IPS DF 6.9 (cell line): ENCODE data around the gene RHOF.

Experiments used
- DNase-seq: peaks from one replicate; pipeline ENCODE4 v3.0.0-alpha.2; 2013; ENCODE audit warnings: low read depth, low spot score
- H3K27ac ChIP-seq: one replicate; pipeline ENCODE4 v1.5.1; 2013; ENCODE audit warnings: low read length, control low read depth
- H3K27me3 ChIP-seq: 2 replicates; pipeline ENCODE4 v1.6.1; 2013; ENCODE audit warnings: mild to moderate bottlenecking, low read length; ENCODE audit not compliant: control insufficient read depth, insufficient read depth
- H3K36me3 ChIP-seq: 2 replicates; pipeline ENCODE4 v1.6.1; 2013; ENCODE audit warnings: low read length; ENCODE audit not compliant: control insufficient read depth, insufficient read depth
- H3K4me1 ChIP-seq: 2 replicates; pipeline ENCODE4 v1.6.1; 2013; ENCODE audit warnings: low read length; ENCODE audit not compliant: control insufficient read depth, insufficient read depth
- H3K4me3 ChIP-seq: 2 replicates; pipeline ENCODE4 v1.5.1; 2013; ENCODE audit warnings: mild to moderate bottlenecking, low read length
- H3K9me3 ChIP-seq: 2 replicates; pipeline ENCODE4 v1.6.1; 2013; ENCODE audit warnings: low read length, inconsistent platforms; ENCODE audit not compliant: control insufficient read depth, insufficient read depth
- WGBS: extraction: QIAGEN DNeasy Blood & Tissue Kit; methylation state at CpG from one replicate; pipeline ENCODE4 v1.1.7; 2013; ENCODE audit warnings: mixed read lengths, missing lambda C conversion rate; ENCODE audit not compliant: insufficient read length, insufficient coverage; 5-methylcytosine and 5-hydroxymethylcytosine counted together

The RHOF gene

DNA sequence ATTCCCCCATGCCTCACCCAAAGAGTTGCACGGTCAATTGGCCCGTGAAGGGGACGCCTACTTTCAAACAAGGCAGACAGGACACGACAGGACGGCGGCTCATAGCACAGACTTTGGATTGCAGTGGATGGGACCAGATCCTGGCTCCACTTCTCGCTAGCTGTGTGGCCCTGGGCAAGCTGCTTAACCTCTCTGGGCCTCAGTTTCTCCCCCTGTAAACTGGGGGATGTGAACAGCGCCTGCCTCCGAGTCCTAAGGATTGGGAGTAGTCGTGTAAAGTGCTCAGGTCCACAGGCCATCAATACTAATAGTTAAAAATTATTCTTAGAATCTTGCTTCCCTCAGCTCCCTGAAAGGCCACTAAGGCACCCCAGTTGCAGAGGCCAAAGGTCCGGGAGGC, 13.1 kb downstream of the RHOF start:
- Histone ChIP-seq H3K4me3 (no peak overlapping the region), H3K9me3 (no peaks in the 10 kb centered on the region), H3K27ac (no peak overlapping the region), H3K27me3 (no peaks in the 10 kb centered on the region), H3K4me1 (no peaks in the 10 kb centered on the region), H3K36me3 (no peaks in the 10 kb centered on the region)
- no peak for DNase-seq
- no CpG with 5 or more reads among the region's 11 CpGs for WGBS

DNA sequence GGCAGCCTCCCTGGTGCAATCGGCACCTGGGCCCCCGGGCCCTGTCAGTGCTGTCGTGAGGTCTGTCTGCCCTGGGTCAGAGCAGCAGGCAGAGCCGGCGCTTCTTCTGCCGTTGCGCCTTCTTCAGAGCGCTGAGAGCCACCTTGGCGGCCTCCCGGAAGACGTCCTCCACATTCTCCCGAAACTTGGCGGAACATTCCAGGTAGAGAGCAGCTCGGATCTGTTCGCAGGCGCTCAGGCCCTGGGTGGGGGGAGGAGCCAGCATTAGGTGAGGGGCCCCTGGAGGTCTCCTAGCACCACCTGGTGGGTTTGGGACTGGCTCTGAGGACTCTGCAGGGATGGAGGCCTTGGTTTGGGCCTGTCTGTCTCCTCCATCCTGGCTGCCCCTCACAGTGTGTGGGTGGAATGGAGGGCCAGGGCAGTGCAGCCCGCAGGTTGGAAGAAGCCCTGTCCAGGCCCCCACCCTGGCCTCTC, 14.0 kb downstream of the RHOF start:
- WGBS = no CpG with 5 or more reads among the region's 17 CpGs
- H3K9me3 ChIP-seq = no peaks in the 10 kb centered on the region
- H3K27ac ChIP-seq = no peak overlapping the region
- H3K4me1 ChIP-seq = peaks cover 5% of the 10 kb centered on the region
- no peaks in the 10 kb centered on the region for H3K27me3 ChIP-seq
- no peak for DNase-seq
- no peaks in the 10 kb centered on the region for H3K36me3 ChIP-seq
- H3K4me3 ChIP-seq = no peak overlapping the region

DNA sequence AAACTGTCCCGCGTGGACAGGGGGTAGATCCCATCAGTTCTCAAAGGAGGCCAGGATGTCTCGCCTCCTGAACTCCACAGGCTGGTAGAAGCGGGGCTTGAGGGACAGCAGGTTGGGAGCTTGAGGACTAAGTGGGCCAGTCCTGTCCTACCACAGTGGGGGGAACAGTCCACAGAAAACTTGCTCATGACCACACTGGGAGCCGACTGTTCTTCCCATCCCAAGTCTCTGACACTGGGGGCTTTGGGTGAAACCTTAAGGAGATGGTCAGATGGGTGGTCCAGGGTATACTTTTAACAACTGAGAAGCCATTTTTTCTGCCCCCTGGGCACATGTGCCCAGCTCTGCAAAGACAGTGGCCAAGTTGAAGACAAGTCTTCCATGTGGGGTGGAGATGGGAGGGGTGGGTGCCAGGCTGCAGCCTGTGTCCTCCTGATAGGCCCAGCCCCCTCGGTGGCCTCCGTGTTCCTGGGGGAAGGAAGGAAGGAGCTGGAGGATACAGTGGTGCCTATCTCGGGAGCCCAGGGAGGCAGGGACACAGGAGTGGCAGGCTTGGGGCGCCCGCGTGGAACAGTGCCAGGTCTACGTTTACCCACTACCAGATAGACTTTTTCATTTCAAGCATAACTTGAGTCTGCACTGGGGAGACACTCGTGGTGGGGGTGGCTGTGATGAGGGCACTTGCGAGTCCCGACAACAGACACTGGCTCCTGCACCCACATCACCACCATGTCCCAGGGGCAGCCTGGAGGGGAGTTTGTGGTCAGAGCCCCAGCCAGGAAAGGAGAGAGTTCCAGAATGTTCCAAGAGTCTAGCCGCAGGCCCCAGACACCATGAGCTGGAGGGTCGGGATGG, 14.7 kb downstream of the RHOF start:
- DNase-seq = no peak
- WGBS = no CpG with 5 or more reads among the region's 17 CpGs
- Histone ChIP-seq H3K9me3 (no peaks in the 10 kb centered on the region), H3K4me3 (no peak overlapping the region), H3K27me3 (no peaks in the 10 kb centered on the region), H3K36me3 (no peaks in the 10 kb centered on the region), H3K4me1 (peaks cover 5% of the 10 kb centered on the region), H3K27ac (no peak overlapping the region)

DNA sequence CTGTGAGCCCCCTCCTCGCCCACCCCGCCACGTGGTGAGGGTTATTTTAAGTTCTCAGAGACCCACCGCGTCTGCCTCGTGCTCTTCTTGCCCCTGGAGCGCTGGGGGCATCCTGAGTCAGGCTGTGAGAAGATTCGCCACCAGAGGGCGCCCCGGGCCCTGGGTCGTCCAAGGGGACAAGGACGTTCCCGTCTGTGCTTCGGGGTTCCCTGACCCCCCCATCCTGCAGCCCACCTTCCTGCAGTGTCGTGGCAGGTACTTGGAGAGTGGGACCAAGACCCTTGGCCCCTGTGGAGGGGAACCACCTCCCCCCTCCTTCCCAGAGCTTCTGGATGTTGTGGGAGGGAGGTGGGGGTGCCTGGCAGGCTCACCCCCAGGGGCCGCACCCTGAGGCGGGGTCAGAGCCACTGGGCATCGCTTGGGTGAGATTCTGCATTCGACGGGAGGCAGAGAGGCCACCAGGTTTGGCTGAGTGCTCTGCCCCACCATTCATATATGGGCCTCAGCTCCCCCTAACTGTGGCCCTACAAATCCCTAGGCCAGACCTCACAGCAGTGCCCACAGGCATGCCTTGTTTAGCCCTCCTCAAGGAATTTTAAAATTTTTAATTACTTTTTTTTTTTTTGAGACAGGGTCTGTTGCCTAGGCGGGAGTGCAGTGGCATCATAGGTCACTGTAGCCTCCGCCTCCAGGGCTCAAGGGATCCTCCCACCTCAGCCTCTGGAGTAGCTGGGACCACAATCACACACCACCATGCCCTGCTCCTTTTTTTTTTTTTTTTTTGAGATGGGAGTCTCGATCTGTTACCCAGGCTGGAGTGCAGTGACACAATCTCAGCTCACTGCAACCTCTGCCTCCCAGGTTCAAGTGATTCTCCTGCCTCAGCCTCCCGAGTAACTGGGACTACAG, 17.0 kb downstream of the RHOF start:
- Histone ChIP-seq H3K36me3 (no peaks in the 10 kb centered on the region), H3K4me3 (no peak overlapping the region), H3K4me1 (peaks cover 10% of the 10 kb centered on the region), H3K9me3 (no peaks in the 10 kb centered on the region), H3K27me3 (no peaks in the 10 kb centered on the region), H3K27ac (no peak overlapping the region)
- DNase-seq = no peak
- WGBS = no CpG with 5 or more reads among the region's 24 CpGs

DNA sequence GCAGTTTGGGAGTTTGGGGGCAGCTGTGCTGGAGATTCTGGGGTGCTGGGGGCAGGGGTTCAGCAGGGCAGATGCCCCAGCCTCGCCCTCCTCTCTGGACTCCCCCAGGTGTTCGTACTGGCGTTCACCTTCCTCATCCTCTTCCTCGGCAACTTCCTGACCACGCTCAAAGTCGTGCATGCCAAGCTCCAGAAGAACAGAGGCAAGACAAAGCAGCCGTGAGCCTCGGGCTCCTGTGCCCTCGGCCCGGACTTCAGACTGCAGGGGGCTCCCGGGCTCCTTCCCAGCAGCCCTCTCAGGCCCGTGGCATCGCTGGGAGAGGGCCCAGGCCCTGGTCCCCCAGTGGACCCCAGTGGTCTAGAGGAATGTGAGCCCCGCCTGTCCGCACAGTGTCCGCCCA, 18.0 kb downstream of the RHOF start:
- peaks cover 10% of the 10 kb centered on the region for H3K4me1 ChIP-seq
- H3K27ac ChIP-seq = no peak overlapping the region
- no peaks in the 10 kb centered on the region for H3K36me3 ChIP-seq
- no CpG with 5 or more reads among the region's 16 CpGs for WGBS
- H3K27me3 ChIP-seq = no peaks in the 10 kb centered on the region
- DNase-seq = no peak
- H3K4me3 ChIP-seq = no peak overlapping the region
- no peaks in the 10 kb centered on the region for H3K9me3 ChIP-seq

DNA sequence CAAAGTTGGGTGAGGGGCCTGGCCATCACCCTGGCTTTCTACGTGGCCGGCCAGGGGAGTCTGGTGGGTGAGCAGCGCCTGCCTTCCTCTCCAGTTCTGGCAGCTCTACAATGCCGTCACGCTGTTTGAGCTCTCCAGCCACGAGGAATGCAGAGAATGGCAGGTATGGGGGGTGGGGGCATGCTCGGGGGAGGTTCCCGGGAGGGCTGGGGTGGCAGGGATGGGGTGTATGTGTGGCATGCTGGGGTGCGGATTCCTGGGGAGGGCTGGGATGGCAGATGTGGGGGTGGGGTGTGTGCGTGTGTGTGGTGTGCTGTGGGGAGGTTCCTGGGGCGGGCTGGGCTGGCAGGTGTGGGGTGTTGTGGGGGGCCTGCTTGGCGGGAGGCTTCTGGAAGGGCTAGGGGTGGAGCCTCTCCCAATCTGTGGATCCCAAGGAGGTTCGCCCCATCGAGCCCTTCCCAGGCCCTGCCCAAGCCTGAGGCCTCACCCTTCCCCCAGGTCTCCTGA, 18.5 kb downstream of the RHOF start:
- no CpG with 5 or more reads among the region's 14 CpGs for WGBS
- peaks cover 10% of the 10 kb centered on the region for H3K4me1 ChIP-seq
- no peak overlapping the region for H3K4me3 ChIP-seq
- no peaks in the 10 kb centered on the region for H3K36me3 ChIP-seq
- H3K27me3 ChIP-seq = no peaks in the 10 kb centered on the region
- H3K9me3 ChIP-seq = no peaks in the 10 kb centered on the region
- no peak overlapping the region for H3K27ac ChIP-seq
- no peak for DNase-seq

DNA sequence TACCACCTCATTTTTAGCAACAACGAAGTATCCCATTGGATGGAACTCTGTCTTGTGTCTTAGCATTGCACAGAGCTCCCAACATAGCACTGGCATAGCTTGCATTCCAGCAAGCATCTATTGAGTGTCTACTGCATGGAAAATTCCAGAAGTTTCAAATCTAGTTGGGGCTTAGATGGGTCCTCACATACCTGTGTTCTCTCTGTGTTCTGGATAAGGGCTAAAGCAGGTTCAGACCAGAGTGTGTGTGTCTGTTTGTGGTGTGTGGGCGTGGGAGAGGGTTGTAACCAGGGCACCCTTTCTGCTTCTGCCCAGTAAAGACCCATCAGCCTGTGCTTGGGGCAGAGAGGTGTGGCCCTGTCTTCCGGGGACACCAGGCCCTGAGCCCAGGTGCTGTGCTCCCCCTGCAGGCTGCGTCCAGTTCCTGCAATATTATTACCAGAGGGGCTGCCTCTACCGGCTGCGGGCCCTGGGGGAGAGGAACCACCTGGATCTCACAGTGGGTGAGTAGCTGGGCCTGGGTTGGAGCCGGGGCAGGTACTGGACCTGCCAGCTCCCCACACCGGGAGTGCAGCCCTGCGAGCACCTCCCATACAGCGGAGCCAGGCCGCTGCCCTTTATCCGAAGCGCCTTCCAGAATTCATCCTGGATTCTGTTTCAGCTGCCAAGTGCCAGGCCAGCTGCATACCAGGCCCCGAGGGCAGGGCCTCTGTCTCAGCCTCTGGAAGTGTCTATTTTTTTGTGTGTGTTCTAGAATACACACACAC, 20.3 kb downstream of the RHOF start:
- Histone ChIP-seq H3K4me3 (no peak overlapping the region), H3K27me3 (no peaks in the 10 kb centered on the region), H3K9me3 (no peaks in the 10 kb centered on the region), H3K36me3 (peaks cover under 1% of the 10 kb centered on the region; the same call in 1 of the 2 replicates), H3K27ac (no peak overlapping the region), H3K4me1 (peaks cover 10% of the 10 kb centered on the region)
- DNase-seq = peak; percentile 70
- WGBS = no CpG with 5 or more reads among the region's 14 CpGs

DNA sequence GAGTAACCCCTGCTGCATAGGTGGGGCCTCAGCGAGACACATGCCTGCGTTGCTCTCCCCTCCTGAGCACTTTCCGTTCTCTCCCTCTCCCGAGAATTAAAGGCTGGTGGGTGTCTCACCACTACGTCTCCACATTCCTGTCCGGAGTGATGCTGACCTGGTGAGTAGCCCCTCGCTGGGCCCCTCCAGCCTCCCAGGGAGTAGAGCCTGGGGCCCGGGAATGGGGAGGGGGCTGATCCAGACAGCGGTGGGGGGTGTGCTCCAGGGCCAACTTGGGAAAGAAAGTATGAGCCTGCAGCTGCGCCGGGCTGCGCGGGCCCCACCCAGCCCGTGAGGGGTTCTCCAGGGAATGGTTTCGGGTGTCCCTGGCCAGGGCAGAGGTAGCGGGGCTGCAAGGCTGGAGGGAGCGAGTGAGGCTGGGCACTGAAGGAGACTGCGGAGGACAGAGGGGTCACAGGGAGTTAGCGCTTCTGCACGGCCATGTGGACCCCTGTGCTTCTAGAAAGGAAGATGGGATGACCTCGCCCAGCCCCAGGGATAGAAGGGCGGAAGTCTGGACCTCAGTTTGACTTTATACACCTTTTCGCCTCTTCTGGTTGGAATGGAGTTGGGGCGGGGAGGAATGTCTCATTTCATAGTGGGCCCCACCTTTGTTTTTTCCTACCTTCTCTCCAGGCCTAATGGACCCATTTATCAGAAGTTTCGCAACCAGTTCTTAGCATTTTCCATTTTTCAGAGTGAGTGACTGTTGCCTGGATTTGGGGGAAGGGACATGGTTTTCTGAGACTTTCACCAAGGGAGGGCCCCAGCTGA, 22.5 kb downstream of the RHOF start:
- DNase-seq = no peak
- H3K4me1 ChIP-seq = peaks cover 10% of the 10 kb centered on the region
- no peak overlapping the region for H3K27ac ChIP-seq
- no CpG with 5 or more reads among the region's 25 CpGs for WGBS
- H3K9me3 ChIP-seq = no peaks in the 10 kb centered on the region
- no peak overlapping the region for H3K4me3 ChIP-seq
- no peaks in the 10 kb centered on the region for H3K27me3 ChIP-seq
- peaks cover 3% of the 10 kb centered on the region; the same call in 1 of the 2 replicates for H3K36me3 ChIP-seq

DNA sequence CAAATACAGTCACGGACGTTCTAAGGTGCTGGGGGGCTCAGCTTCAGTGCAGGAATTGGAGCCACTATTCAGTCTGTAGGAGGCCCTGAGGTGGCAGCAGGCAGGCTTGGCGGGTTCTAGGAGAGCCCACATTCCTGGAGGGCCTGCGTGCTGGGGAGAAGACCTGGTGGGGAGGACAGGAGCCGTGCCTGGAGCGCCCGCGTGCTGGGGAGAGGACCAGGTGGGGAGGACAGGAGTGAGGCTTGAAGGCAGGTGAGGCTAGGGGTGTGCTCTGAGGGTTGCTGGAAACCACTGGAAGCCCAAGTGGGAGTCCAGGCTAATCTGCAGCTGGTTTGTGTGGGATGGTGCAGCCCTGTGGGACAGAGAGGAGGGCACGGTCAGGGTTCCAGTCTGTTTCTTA, 23.1 kb downstream of the RHOF start:
- Histone ChIP-seq H3K9me3 (no peaks in the 10 kb centered on the region), H3K4me1 (peaks cover 10% of the 10 kb centered on the region), H3K27ac (no peak overlapping the region), H3K4me3 (no peak overlapping the region), H3K27me3 (no peaks in the 10 kb centered on the region), H3K36me3 (peaks cover 3% of the 10 kb centered on the region; the same call in 1 of the 2 replicates)
- DNase-seq = no peak
- no CpG with 5 or more reads among the region's 9 CpGs for WGBS
